ENCODE data around the gene DENND10. TPM values are rescaled to one million over a fixed set of nuclear protein-coding genes. Genes with fewer than 3 reads are reported as not detected.
A peak's percentile ranks its signal among the peaks of the same experiment; 100 is the strongest.
"Not testable (repeated sequence)": the region's sequence is repeated elsewhere in the genome, so short reads cannot be mapped to it uniquely, and the experiment has no call there.

DENND10 gene
- total RNA-seq, 2 experiments from 2014 or later, result 52.4 to 57.1 TPM

DNA sequence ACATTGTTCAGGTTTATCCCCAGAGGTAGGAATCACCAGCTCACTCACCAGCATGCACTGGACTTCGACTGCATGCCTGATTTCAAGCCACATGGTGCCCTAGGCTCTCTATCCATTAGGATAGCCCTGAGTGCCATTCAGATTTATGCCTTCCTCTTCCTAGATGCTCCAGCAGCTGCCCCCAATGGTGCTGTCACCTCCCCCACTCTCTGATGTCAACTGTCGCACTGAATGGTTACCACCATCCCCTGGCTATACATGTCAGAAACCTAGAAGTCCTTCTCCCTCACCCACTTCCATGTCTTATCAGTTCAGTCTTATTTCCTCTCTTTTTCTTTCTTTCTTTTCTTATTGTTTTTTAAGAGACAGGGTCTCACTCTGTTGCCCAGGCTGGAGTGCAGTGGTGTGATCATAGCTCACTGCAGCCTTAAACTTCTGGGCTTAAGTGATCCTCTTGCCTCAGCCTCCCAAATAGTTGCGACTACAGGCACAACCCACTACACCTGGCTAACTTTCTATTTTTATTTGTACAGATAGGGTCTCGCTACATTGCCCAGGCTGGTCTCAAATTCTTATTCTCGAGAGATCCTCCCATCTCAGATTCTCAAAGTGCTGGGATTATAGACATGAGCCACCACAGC lies 58.7 kb downstream of the DENND10 start:
- ChIA-PET POLR2A (interaction anchor here (1.0 to 3.3 kb wide), 3 partner anchors 31 to 144 kb away, joined by 3 to 38 read pairs (median 15); no protein-coding TSS in a partner anchor), CTCF (interaction anchor here (2.2 kb wide), 1 partner anchor 144 kb away, joined by 7 read pairs; no protein-coding TSS in a partner anchor)
- Mint-ChIP-seq H3K9me3 (no peaks in the 10 kb centered on the region), H3K4me1 (peaks cover 44% of the 10 kb centered on the region), H3K4me3 (no peak overlapping the region), H3K27me3 (no peaks in the 10 kb centered on the region), H3K27ac (no peak overlapping the region), H3K36me3 (ENCODE audit: low read depth) (peaks cover 24% of the 10 kb centered on the region)
- DNase-seq, result no peak

DNA sequence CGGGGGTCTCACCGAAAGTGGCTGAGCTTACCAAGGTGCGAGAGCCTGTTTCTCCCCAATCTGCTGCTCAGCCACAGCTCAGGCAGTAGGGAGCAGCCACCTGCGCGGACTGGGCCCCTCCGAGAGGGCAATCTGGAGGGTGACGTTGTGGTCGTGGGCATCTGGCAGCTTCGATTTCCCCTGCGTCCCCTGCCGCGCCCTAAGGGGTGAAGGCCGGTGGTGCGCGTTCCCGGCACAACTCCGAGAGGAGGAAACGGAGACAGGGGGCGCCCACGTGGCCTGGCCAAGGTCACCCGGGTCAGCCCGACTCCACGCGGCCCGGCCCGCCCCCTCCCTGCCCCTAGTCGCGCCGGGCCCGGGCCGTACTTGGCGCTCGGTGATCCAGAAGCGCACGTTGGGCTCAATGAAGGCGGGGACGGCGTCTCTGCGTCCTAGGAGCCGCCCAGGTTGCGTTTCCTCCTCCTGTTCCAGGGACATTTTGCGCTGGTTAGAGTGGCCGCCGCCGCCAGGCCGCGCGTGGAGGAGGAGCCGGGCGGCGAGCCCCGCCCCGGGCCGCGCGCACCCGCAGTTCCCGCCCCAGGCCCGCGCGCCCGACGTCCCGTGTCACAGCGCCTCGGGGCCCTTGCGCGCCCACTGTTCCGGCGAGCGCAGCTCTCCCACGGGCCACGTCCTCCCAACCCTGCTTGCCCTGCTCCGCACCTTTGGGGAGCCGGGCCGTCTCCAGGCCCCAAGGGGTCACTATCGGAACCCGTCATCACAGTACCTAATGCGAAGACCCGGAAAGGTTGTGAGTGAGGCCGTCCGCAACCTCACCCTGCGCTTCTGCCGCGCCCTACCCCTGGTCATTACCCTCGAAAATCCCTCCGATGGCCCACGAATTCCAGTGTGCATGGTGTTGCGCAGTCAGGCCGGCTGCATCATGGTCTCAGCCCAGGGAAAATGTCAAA lies 61.5 kb downstream of the DENND10 start, which contains the start of gene SFXN4:
Gene SFXN4, minus strand, starts transcription at position 544 of the 947 bp plus-strand sequence. Its CDS starts 67 bp downstream, at position 477.
- Mint-ChIP-seq H3K4me3 (peak within 1 kb of the TSS; percentile 88), H3K36me3 (ENCODE audit: low read depth) (peaks cover 33% of the 10 kb centered on the region), H3K27ac (peak within 1 kb of the TSS; percentile 90), H3K9me3 (no peaks in the 10 kb centered on the region), H3K4me1 (peaks cover 44% of the 10 kb centered on the region), H3K27me3 (no peaks in the 10 kb centered on the region)
- POLR2A ChIA-PET, result interaction anchor here (0.7 to 3.3 kb wide), 19 partner anchors 8 to 707 kb away, joined by 3 to 38 read pairs (median 7); partner anchors contain the start of genes DENND10, EIF3A, GRK5 and MCMBP
- peak; percentile 85 for DNase-seq
- CTCF ChIA-PET, result interaction anchor here (1.1 to 2.2 kb wide), 5 partner anchors 15 to 141 kb away, joined by 3 to 7 read pairs (median 7); partner anchors contain the start of gene GRK5

- Mint-ChIP-seq H3K36me3 (ENCODE audit: low read depth) (peaks cover 32% of the 10 kb centered on the region), H3K27me3 (no peaks in the 10 kb centered on the region), H3K9me3 (no peaks in the 10 kb centered on the region), H3K27ac (peak overlapping the region; percentile 90), H3K4me1 (peaks cover 44% of the 10 kb centered on the region), H3K4me3 (peak overlapping the region; percentile 88)
- ChIA-PET POLR2A (interaction anchor here (1.1 to 3.3 kb wide), 8 partner anchors 10 to 62 kb away, joined by 3 to 38 read pairs (median 14); partner anchors contain the start of genes DENND10 and GRK5), CTCF (no interaction called here)
- DNase-seq, result no peak
These were observed 62.2 kb downstream of the DENND10 start for GRCh38 chr10:119166118-119166500.

DNA sequence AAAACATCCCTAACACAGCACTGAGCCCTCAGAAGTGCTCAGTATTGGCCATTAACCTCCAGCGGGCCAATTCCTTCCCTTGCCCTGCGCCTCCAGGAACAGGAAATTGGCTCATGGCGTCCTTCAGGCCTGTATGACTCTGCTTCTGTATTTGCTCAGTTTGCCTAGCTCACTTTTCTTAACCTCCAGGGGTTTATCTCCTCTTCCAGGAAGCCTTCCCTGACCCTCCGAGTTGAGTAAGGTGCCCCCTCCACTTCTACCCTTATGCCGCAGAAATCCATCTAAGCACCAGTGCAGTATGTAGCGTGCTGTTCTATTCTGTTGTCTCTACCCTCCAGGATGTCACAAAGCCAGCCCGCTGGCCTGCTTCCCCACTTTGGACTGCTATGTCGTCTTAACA lies 62.7 kb downstream of the DENND10 start:
- no peak for DNase-seq
- Mint-ChIP-seq H3K4me1 (peaks cover 44% of the 10 kb centered on the region), H3K36me3 (ENCODE audit: low read depth) (peaks cover 37% of the 10 kb centered on the region), H3K4me3 (peak overlapping the region; percentile 88), H3K9me3 (no peaks in the 10 kb centered on the region), H3K27me3 (no peaks in the 10 kb centered on the region), H3K27ac (peak overlapping the region; percentile 90)
- POLR2A ChIA-PET, result interaction anchor here (1.8 to 2.4 kb wide), 3 partner anchors 10 to 40 kb away, joined by 8 to 15 read pairs (median 14); partner anchors contain the start of gene GRK5
- CTCF ChIA-PET, result no interaction called here

DNA sequence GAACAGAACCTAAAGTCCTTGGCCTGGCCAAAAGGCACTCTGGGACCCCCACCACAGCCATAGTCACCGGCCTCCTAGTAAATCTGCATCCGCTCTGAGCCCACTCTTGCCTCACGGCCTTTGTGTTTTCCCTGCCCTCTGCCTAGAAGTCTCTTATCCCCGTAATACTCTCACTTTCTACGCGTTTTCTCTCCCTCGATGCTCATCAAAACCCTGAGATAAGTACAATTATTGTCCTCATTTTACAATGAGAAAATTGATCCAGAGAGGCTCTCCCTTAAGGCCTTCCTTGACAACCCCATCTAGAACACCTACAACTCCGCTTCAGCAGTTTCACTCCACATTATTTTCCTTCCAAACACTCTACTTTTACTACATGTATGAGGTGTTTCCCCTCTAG lies 63.1 kb downstream of the DENND10 start:
- ChIA-PET POLR2A (interaction anchor here (0.8 to 1.8 kb wide), 2 partner anchors 9 to 35 kb away, joined by 3 to 8 read pairs; no protein-coding TSS in a partner anchor), CTCF (interaction anchor here (1.2 kb wide), 1 partner anchor 10 kb away, joined by 3 read pairs; no protein-coding TSS in a partner anchor)
- Mint-ChIP-seq H3K27ac (peak overlapping the region; percentile 90), H3K27me3 (no peaks in the 10 kb centered on the region), H3K4me1 (peaks cover 42% of the 10 kb centered on the region), H3K9me3 (no peaks in the 10 kb centered on the region), H3K36me3 (ENCODE audit: low read depth) (peaks cover 40% of the 10 kb centered on the region), H3K4me3 (peak overlapping the region; percentile 88)
- no peak for DNase-seq

DNA sequence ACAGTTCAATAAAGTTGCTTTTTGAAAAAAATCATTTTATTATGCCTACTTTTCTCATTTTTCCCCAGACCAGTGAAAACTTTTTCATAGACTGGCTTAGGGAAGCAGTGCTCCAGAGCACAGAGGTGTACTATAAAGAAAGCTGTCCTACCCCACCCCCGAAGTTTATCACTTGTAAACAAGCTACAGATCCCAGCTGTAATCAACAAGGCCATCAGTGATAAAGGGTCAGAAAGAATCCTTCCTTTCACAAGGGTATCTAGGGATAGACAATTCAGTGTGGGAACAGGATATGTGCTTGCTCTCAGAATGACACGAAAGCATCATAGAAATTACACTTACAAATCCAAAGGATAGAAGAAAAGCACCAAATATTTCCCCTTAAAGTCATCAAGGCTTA lies 70.2 kb downstream of the DENND10 start:
- Mint-ChIP-seq H3K27ac (no peak overlapping the region), H3K9me3 (no peaks in the 10 kb centered on the region), H3K36me3 (ENCODE audit: low read depth) (peaks cover 63% of the 10 kb centered on the region), H3K4me1 (peaks cover 39% of the 10 kb centered on the region), H3K4me3 (no peak overlapping the region), H3K27me3 (no peaks in the 10 kb centered on the region)
- ChIA-PET CTCF (interaction anchor here (0.9 kb wide), 1 partner anchor 266 kb away, joined by 3 read pairs; no protein-coding TSS in a partner anchor), POLR2A (interaction anchor here (1.5 kb wide), 1 partner anchor 9 kb away, joined by 7 read pairs; the partner anchor contains the start of gene SFXN4)
- no peak for DNase-seq

DNA sequence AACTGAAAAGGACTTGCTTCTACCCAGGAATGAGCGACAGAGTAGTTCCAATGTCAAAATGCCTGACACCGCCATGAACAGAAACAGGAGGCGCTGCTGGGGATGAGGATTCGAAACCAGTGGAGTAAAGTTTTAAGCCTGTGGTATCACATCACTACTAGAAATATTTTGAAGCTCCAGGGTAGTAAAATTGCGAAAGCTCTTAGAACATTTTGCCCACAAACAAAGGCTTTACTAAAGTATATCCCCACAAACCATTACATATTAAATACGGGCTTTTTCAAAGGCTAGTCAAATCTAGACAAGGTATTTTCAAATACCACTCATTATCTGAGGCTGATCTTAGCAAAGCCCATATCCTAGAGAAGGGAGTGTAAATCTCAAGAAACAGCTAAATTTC lies 72.3 kb downstream of the DENND10 start:
- no peaks in the 10 kb centered on the region for H3K9me3 Mint-ChIP-seq
- H3K36me3 Mint-ChIP-seq (ENCODE audit: low read depth), result peaks cover 48% of the 10 kb centered on the region
- CTCF ChIA-PET, result interaction anchor here (0.7 to 1.7 kb wide), 6 partner anchors 8 to 367 kb away, joined by 3 to 5 read pairs (median 4); partner anchors contain the start of gene RGS10
- H3K4me1 Mint-ChIP-seq, result peaks cover 45% of the 10 kb centered on the region
- peak overlapping the region; percentile 72 for H3K27ac Mint-ChIP-seq
- POLR2A ChIA-PET, result interaction anchor here (1.1 to 2.2 kb wide), 12 partner anchors 9 to 341 kb away, joined by 3 to 18 read pairs (median 6); partner anchors contain the start of genes DENND10 and SFXN4
- no peak for DNase-seq
- H3K27me3 Mint-ChIP-seq, result no peaks in the 10 kb centered on the region
- peak overlapping the region; percentile 96 for H3K4me3 Mint-ChIP-seq

DNA sequence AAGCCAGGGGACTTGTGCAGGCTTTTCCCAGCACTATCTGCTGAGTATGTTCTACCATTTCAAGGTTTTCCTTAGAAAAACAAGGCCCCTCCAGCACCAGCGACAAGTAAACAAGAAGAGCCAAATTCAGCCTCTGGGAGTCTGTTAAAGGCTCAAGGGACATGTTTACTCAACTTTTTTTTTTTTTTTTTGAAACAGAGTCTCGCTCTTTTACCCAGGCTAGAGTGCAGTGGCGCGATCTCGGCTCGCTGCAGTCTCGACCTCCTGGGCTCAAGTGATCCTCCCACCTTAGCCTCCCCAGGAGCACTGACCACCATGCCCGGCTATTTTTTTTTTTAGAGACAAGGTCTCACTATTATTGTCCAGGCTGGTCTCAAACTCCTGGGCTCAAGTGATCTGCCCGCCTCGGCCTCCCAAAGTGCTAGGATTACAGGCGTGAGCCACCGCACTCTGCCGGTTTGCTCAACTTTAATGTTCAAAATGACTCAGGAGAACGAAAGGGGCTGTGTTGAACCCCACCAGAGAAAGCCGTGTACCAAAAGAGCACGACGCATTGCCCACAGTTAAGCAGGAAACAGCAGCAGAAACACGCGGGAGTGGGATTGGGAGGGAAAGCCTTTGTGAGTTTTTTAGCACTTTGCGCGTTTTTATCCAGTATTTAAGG lies 73.9 kb downstream of the DENND10 start:
- POLR2A ChIA-PET, result interaction anchor here (1.4 to 2.2 kb wide), 2 partner anchors 32 to 46 kb away, joined by 5 to 17 read pairs; no protein-coding TSS in a partner anchor
- CTCF ChIA-PET, result no interaction called here

DNA sequence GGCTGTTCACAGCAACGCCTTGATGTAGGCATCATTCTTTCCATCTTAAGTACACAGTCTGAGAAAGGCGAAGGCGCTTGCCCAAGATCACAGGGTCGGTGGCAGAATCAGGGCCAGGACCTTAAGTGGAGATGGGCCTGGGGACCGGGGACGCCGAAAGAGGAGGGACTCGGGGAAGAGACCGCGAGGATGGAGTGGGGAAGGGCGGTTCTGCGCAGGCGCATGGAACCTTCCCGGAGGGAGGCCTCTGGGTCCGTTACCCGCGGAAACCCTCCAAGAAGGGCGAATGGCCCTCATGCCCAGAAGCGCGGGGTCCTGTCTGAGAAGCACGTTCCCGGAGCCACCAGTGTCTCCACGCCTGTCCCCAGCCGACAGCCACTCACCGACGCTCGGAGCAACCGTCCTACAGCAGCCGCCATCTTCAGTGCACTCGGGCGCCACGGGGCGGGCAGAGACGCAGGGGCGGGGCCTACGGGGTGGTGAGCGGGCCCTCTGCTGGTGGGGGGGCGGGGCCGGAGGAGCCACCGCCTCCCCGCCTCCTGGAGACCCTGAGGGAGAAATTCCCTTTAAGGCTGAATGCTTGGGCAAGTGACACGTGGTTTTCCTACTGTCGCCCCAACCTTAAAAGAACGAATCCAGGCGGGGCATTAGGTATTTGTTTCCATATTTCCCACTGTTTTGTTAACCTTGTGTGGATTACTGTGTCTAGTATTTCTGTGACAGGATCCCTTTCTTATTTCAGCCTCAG lies 74.6 kb downstream of the DENND10 start, which contains the start of gene PRDX3:
Gene PRDX3, minus strand, starts transcription at position 441 of the 748 bp plus-strand sequence. Its CDS starts 22 bp downstream, at position 419.
- POLR2A ChIA-PET, result interaction anchor here (0.9 to 2.6 kb wide), 9 partner anchors 11 to 127 kb away, joined by 3 to 14 read pairs (median 3); partner anchors contain the start of genes EIF3A, GRK5 and SFXN4
- CTCF ChIA-PET, result interaction anchor here (0.8 to 1.7 kb wide), 10 partner anchors 12 to 423 kb away, joined by 3 to 6 read pairs (median 3); partner anchors contain the start of genes DENND10, GRK5 and RGS10
- Mint-ChIP-seq H3K9me3 (no peaks in the 10 kb centered on the region), H3K36me3 (ENCODE audit: low read depth) (peaks cover 32% of the 10 kb centered on the region), H3K27ac (peak within 1 kb of the TSS; percentile 97), H3K4me3 (peak within 1 kb of the TSS; percentile 96), H3K27me3 (no peaks in the 10 kb centered on the region), H3K4me1 (peaks cover 41% of the 10 kb centered on the region)
- DNase-seq, result peak; percentile 94

More for the DNA sequence above, 73.9 kb downstream of the DENND10 start:
- H3K9me3 Mint-ChIP-seq, result no peaks in the 10 kb centered on the region
- peak; percentile 52 for DNase-seq
- H3K4me1 Mint-ChIP-seq, result peaks cover 41% of the 10 kb centered on the region
- H3K27me3 Mint-ChIP-seq, result no peaks in the 10 kb centered on the region
- H3K4me3 Mint-ChIP-seq, result peak overlapping the region; percentile 96
- H3K27ac Mint-ChIP-seq, result peak overlapping the region; percentile 97
- peaks cover 34% of the 10 kb centered on the region for H3K36me3 Mint-ChIP-seq (ENCODE audit: low read depth)

DNA sequence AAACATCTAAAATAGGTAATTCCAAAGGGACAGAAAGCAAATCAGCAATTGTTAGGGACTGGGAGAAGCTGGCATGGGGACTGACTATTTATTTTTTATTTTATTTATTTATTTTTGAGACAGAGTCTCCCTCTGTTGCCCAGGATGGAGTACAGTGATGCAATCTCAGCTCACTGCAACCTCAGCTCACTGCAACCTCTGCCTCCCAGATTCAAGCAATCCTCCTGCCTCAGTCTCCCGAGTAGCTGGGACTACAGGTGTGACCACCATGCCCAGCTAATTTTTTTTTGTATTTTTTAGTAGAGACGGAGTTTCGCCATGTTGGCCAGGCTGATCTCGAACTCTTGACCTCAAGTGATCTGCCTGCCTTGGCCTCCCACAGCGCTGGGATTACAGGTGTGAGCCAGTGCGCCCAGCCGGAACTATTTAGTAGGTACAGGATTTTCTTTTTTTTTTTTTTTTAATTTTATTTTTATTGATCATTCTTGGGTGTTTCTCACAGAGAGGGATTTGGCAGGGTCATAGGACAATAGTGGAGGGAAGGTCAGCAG lies 77.0 kb downstream of the DENND10 start:
- ChIA-PET POLR2A (interaction anchor here (0.6 to 2.6 kb wide), 2 partner anchors 9 to 15 kb away, joined by 3 to 14 read pairs; partner anchors contain the start of gene SFXN4), CTCF (interaction anchor here (0.6 to 1.4 kb wide), 11 partner anchors 10 to 358 kb away, joined by 3 to 6 read pairs (median 3); no protein-coding TSS in a partner anchor)
- Mint-ChIP-seq H3K4me1 (peaks cover 38% of the 10 kb centered on the region), H3K36me3 (ENCODE audit: low read depth) (peaks cover 17% of the 10 kb centered on the region)
- not testable (repeated sequence) for H3K4me3 Mint-ChIP-seq, DNase-seq, H3K9me3 Mint-ChIP-seq, H3K27me3 Mint-ChIP-seq, H3K27ac Mint-ChIP-seq
